Upper lobe of left lung (tissue), 4 donors: ENCODE data around the gene RPGR.

Experiments
- EP300 ChIP-seq, 4 donors: sonication (generic); formaldehyde crosslinking; IDR thresholded peaks; one replicate each; pipeline ENCODE4 v1.5.1; 2017; ENCODE audit warnings: antibody characterized with exemption in 4 of 4, control low read depth in 2 of 4
- POLR2A ChIP-seq, 4 donors: fragments of 450-650 bp; IDR thresholded peaks; one replicate each; pipeline ENCODE4 v1.5.1; 2016 to 2017; ENCODE audit warnings: antibody characterized with exemption in 4 of 4, mild to moderate bottlenecking in 2 of 4
- POLR2AphosphoS5 ChIP-seq, 2 donors: sonication (generic); formaldehyde crosslinking; IDR thresholded peaks; one replicate each; pipeline ENCODE4 v1.5.1; 2017; ENCODE audit warnings: antibody characterized with exemption in 2 of 2
- TF ChIP-seq, protein P1 (sequence below), 6 experiments: fragments of 450-650 bp in 4 of 6; fragments of 200-600 bp in 2 of 6; sonication (generic) in 2 of 6; IDR thresholded peaks; one replicate each; pipeline ENCODE4 v1.5.1; 2016 to 2019; ENCODE audit warnings: antibody characterized with exemption in 6 of 6

DNA sequence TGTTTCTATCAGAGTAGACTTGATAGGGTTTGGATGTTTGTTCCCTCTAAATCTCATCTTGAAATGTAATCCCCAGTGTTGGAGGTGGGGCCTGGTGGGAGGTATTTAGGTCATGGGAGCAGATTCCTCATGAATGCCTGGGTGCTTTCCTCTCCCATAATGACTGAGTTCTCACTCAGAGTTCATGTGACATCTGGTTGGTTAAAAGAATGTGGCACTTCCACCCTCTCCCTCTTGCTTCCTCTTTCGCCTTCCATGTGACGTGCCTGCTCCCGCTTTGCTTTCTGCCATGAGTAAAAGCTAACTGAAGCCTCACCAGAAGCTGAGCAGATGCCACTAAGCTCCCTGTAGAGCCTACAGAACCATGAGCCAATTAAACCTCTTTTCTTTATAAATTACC, 59.3 kb downstream of the RPGR start:
- TF ChIP-seq, protein P1, sequence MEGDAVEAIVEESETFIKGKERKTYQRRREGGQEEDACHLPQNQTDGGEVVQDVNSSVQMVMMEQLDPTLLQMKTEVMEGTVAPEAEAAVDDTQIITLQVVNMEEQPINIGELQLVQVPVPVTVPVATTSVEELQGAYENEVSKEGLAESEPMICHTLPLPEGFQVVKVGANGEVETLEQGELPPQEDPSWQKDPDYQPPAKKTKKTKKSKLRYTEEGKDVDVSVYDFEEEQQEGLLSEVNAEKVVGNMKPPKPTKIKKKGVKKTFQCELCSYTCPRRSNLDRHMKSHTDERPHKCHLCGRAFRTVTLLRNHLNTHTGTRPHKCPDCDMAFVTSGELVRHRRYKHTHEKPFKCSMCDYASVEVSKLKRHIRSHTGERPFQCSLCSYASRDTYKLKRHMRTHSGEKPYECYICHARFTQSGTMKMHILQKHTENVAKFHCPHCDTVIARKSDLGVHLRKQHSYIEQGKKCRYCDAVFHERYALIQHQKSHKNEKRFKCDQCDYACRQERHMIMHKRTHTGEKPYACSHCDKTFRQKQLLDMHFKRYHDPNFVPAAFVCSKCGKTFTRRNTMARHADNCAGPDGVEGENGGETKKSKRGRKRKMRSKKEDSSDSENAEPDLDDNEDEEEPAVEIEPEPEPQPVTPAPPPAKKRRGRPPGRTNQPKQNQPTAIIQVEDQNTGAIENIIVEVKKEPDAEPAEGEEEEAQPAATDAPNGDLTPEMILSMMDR (IDR thresholded peaks at IDR 0.05) = no peak
- TF ChIP-seq POLR2A (IDR thresholded peaks at IDR 0.05) = no peak
- TF ChIP-seq EP300 (IDR thresholded peaks at IDR 0.05) = no peak
- no peak for TF ChIP-seq POLR2AphosphoS5 (IDR thresholded peaks at IDR 0.05)
